ENCODE measurements around the gene STK10.

GRCh38 chr5:172088801-172089200, 99.2 kb downstream of the STK10 start:
- TF ChIP-seq CTCF (IDR thresholded peaks at IDR 0.05), result no peak
- no peak for TF ChIP-seq POLR2A (IDR thresholded peaks at IDR 0.05)
